GM12874 (cell line): ENCODE results near the gene ITPR3.

Experiments used
- CTCF ChIP-seq: IDR thresholded peaks from 2 replicates; pipeline ENCODE4 v1.5.1; 2011; ENCODE audit warnings: low read depth, mild to moderate bottlenecking, control low read depth, low read length, moderate library complexity; ENCODE audit not compliant: insufficient read depth

Gene ITPR3

GRCh38 chr6:33727126-33727525 lies 106.0 kb downstream of the ITPR3 start:
- no peak for TF ChIP-seq CTCF

GRCh38 chr6:33727932-33728331 lies 106.8 kb downstream of the ITPR3 start:
- no peak for TF ChIP-seq CTCF

GRCh38 chr6:33728438-33728837 lies 107.3 kb downstream of the ITPR3 start:
- no peak for TF ChIP-seq CTCF

- no peak for TF ChIP-seq CTCF
These were observed 107.9 kb downstream of the ITPR3 start for GRCh38 chr6:33729059-33729458.

- no peak for TF ChIP-seq CTCF
These were observed 109.5 kb downstream of the ITPR3 start for GRCh38 chr6:33730611-33731010.

- TF ChIP-seq CTCF = no peak
These were observed 109.9 kb downstream of the ITPR3 start for GRCh38 chr6:33731035-33731434.

- TF ChIP-seq CTCF = no peak
These were observed 110.7 kb downstream of the ITPR3 start for GRCh38 chr6:33731751-33732282.
